ENCODE measurements around the gene CFAP74. TPM values are rescaled to one million over a fixed set of nuclear protein-coding genes. Genes with fewer than 3 reads are reported as not detected.

The CFAP74 gene
- total RNA-seq, 1 experiment from 2014 or later = not detected

GRCh38 chr1:2049718-2050431, 46.3 kb upstream of the CFAP74 start, which contains the start of gene PRKCZ:
PRKCZ (plus strand) TSS chr1:2050411; CDS start chr1:2050631, 220 bp downstream.
- intact Hi-C loops (cut with micrococcal nuclease; ENCODE audit: unreplicated experiment) = loop anchor here (5.0 kb wide), 1 partner anchor 48 kb away; the partner anchor contains the start of gene CFAP74

DNA sequence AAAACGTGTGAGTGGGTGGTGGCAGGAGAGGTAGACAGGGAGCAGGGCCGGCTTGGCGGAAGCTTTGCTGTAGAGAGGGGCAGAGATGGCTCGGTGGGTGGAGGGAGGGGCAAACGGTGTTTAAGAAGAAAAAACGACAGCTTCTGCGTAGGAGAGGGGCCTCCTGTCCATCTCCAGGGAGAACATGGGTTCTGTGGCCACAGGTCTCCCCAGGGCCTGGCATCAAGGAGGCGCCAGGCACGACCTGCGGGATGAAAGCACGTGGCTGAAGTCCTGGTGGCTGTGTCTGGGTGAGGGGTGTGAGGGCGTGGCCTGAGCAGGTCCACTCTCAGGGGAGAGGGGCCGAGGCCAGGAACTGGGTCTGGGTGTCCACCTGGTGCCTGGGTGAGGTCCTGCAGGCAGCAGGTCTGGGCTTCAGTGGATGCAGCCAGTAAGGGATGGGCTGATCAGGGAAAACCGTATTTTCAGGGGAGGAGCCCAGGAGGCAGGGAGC, 45.7 kb upstream of the CFAP74 start:
- no peaks in the 10 kb centered on the region for H3K9me3 Mint-ChIP-seq (ENCODE audit: unreplicated experiment)

More at GRCh38 chr1:2049718-2050431, 46.3 kb upstream of the CFAP74 start, which contains the start of gene PRKCZ:
- TF ChIP-seq, protein P1, sequence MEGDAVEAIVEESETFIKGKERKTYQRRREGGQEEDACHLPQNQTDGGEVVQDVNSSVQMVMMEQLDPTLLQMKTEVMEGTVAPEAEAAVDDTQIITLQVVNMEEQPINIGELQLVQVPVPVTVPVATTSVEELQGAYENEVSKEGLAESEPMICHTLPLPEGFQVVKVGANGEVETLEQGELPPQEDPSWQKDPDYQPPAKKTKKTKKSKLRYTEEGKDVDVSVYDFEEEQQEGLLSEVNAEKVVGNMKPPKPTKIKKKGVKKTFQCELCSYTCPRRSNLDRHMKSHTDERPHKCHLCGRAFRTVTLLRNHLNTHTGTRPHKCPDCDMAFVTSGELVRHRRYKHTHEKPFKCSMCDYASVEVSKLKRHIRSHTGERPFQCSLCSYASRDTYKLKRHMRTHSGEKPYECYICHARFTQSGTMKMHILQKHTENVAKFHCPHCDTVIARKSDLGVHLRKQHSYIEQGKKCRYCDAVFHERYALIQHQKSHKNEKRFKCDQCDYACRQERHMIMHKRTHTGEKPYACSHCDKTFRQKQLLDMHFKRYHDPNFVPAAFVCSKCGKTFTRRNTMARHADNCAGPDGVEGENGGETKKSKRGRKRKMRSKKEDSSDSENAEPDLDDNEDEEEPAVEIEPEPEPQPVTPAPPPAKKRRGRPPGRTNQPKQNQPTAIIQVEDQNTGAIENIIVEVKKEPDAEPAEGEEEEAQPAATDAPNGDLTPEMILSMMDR (IDR thresholded peaks at IDR 0.05; ENCODE audit: insufficient read depth in 1 of 2, low read depth in 1 of 2, low read length in 1 of 2, severe bottlenecking in 1 of 2, unreplicated experiment in 1 of 2) = no peak
- H3K4me1 ChIP-seq = peaks cover 25% of the 10 kb centered on the region
- ChIA-PET POLR2A (no interaction called here), CTCF (interaction anchor here (0.7 to 1.4 kb wide), 3 partner anchors 106 to 265 kb away, joined by 3 to 5 read pairs (median 4); no protein-coding TSS in a partner anchor)
- H3K36me3 ChIP-seq (ENCODE audit: control insufficient read depth, insufficient read depth, low read length) = no peaks in the 10 kb centered on the region
- H3K27ac Mint-ChIP-seq (ENCODE audit: unreplicated experiment) = peak within 1 kb of the TSS; percentile 80
- peak within 1 kb of the TSS; percentile 78 for H3K4me3 Mint-ChIP-seq (ENCODE audit: unreplicated experiment)
- H3K4me3 ChIP-seq (ENCODE audit: low read depth, low read length) = peak within 1 kb of the TSS; percentile 88
- peak; percentile 94 to 97 for DNase-seq
- H3K9me3 Mint-ChIP-seq (ENCODE audit: unreplicated experiment) = no peaks in the 10 kb centered on the region
- H3K9me3 ChIP-seq = no peaks in the 10 kb centered on the region
- H3K4me1 Mint-ChIP-seq (ENCODE audit: low read depth, unreplicated experiment) = peaks cover 21% of the 10 kb centered on the region
- no TSS peak for BruUV-seq (replicated peaks)
- H3K36me3 Mint-ChIP-seq (ENCODE audit: insufficient read depth, unreplicated experiment) = peaks cover 19% of the 10 kb centered on the region
- no peaks in the 10 kb centered on the region for H3K27me3 Mint-ChIP-seq (ENCODE audit: insufficient read depth, unreplicated experiment)
- H3K27me3 ChIP-seq (replicated peaks; ENCODE audit: control insufficient read depth, insufficient read depth, low read length) = no peaks in the 10 kb centered on the region

More for the DNA sequence above, 45.7 kb upstream of the CFAP74 start:
- POLR2A ChIA-PET = no interaction called here
- BruUV-seq (replicated peaks) = TSS peak; percentile 81
- TF ChIP-seq, protein P1 (IDR thresholded peaks at IDR 0.05; ENCODE audit: insufficient read depth in 1 of 2, low read depth in 1 of 2, low read length in 1 of 2, severe bottlenecking in 1 of 2, unreplicated experiment in 1 of 2) = peak; percentile 65 to 68
- Histone ChIP-seq H3K9me3 (no peaks in the 10 kb centered on the region), H3K36me3 (ENCODE audit: control insufficient read depth, insufficient read depth, low read length) (no peaks in the 10 kb centered on the region), H3K4me3 (ENCODE audit: low read depth, low read length) (peak overlapping the region; percentile 62), H3K4me1 (peaks cover 29% of the 10 kb centered on the region), H3K27me3 (replicated peaks; ENCODE audit: control insufficient read depth, insufficient read depth, low read length) (no peaks in the 10 kb centered on the region)
- intact Hi-C loops (cut with micrococcal nuclease; ENCODE audit: unreplicated experiment) = loop anchor here (5.0 kb wide), 1 partner anchor 47 kb away; the partner anchor contains the start of gene CFAP74
- H3K27ac Mint-ChIP-seq (ENCODE audit: unreplicated experiment) = peak overlapping the region; percentile 80
- peaks cover 19% of the 10 kb centered on the region for H3K36me3 Mint-ChIP-seq (ENCODE audit: insufficient read depth, unreplicated experiment)
- CTCF ChIA-PET = interaction anchor here (0.7 to 1.4 kb wide), 3 partner anchors 105 to 266 kb away, joined by 3 to 5 read pairs (median 4); no protein-coding TSS in a partner anchor
- DNase-seq = peak; percentile 89 to 93
- peak overlapping the region; percentile 78 for H3K4me3 Mint-ChIP-seq (ENCODE audit: unreplicated experiment)
- H3K27me3 Mint-ChIP-seq (ENCODE audit: insufficient read depth, unreplicated experiment) = no peaks in the 10 kb centered on the region
- H3K4me1 Mint-ChIP-seq (ENCODE audit: low read depth, unreplicated experiment) = peaks cover 21% of the 10 kb centered on the region

Data from Caco-2 (cell line).